GM19238 (cell line): ENCODE data around the gene PALMD.

Source experiments
- DNase-seq: peaks from one replicate; pipeline ENCODE4 v3.0.0; 2011; ENCODE audit warnings: low spot score; ENCODE audit not compliant: insufficient read length

The PALMD gene

DNA sequence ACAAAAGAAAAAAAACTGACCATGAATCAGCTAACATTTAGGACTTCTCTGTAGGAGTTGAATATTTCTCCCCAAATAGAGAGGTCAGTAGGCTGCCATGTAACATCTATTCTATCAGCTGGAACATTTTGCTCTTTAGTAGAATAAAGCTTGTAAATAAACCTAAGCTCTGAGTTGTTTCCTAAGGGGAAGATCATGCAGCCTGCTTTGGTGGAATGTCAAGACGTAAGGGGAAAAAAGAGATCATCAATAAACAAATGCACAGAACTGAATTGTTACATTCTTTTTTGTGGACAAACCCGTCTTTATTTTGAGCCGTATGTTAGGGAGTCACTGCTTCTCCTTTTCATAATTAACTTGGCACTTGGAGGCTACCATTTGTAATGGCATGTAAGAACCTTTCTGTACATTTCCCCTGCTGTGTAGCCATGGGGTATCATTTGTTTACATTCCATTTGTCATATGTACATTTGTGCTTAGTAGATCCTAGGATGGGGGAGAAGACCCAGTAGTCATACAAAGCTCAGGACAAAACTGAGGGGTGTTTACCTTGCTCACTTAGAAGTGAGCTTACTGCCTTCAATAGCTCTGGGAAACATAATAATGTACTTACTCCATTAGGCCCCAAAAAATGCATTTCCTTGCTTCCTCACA, 10.8 kb upstream of the PALMD start:
- DNase-seq, result no peak

GRCh38 chr1:99635664-99636063, 10.2 kb upstream of the PALMD start:
- no peak for DNase-seq

- DNase-seq, result no peak
Measured at GRCh38 chr1:99636647-99637175, 9.2 kb upstream of the PALMD start.

GRCh38 chr1:99638853-99639252, 7.1 kb upstream of the PALMD start:
- DNase-seq, result no peak

- DNase-seq, result no peak
Measured at GRCh38 chr1:99639408-99639807, 6.5 kb upstream of the PALMD start.

DNA sequence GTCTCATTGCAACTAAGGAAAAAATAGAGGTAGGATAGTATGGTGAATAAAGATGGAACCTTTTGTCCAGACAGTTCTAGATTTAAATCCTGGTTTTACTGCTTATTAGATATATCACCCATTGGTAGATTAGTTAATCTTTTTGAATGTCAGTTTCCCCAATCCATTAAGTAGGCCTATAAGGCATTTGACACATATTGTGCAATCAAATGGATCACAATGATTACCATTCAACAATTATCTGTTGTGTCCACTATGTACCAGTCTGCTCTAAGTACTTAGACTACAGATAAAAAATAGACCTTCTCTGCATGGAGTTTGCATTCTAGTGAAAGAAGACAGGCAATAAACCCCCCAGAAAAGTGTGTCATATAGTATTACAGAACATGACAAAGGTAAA, 6.0 kb upstream of the PALMD start:
- DNase-seq, result no peak

- no peak for DNase-seq
Measured at GRCh38 chr1:99640672-99641071, 5.2 kb upstream of the PALMD start.

- no peak for DNase-seq
Measured at GRCh38 chr1:99641558-99641957, 4.4 kb upstream of the PALMD start.

DNA sequence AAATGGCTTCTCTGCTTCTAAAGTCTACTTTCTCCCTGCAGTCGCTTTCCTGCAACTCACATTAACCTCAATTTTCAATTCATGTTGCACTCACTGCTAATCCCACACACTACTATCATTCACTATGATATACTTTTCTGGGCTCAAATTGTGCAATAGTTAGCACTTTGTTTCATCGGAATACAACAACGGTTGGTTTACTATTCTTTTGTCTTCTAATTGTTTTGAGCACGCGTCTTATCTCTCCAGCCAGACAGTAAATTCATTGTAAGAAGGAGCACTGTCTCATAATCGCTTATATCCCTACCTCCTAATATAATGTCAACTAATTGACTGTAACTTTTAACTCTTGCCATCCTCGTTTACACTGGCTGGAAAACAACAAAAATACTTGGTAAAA, 3.9 kb upstream of the PALMD start:
- no peak for DNase-seq

GRCh38 chr1:99643021-99643779, 2.7 kb upstream of the PALMD start:
- DNase-seq, result no peak

- no peak for DNase-seq
Measured at GRCh38 chr1:99644279-99645004, 1.5 kb upstream of the PALMD start.

DNA sequence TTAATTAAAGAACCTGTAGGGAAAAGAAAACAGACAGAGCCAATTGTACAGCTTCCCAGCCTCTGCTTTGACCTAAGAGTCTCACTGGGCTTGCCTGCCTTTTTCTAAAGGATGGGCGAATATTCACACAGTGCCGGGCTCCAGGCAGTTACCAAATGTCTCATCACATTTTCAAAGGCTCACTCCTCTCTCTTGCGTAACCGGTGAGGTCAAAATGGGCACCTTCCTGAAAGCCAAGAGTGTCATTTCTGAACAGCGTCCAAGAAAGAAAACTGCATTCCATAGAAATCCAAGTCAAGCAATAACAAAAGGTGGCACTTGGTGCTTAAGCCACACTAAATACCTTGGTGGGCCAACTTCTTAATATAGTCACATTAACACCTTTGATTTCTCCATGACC, 710 bp upstream of the PALMD start:
- no peak for DNase-seq

DNA sequence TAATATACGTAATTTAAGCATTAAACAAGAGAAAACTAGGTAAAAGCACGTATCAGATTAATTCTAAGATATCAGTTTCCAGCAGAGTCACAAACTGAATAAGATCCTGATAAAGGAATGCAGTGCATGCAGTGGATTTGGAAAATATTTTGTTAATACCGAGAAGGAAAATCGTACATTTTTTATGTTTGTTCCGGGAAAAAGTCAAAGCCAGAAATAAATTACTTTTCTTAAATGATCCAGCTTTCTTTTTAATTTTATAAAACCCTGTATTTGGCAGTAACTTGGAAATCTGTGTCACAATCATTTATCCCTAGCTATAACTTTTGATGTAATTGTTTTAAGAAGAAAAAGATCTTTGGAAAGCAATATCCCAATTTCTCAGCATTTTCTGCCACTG, 955 bp downstream of the PALMD start:
- DNase-seq, result no peak

DNA sequence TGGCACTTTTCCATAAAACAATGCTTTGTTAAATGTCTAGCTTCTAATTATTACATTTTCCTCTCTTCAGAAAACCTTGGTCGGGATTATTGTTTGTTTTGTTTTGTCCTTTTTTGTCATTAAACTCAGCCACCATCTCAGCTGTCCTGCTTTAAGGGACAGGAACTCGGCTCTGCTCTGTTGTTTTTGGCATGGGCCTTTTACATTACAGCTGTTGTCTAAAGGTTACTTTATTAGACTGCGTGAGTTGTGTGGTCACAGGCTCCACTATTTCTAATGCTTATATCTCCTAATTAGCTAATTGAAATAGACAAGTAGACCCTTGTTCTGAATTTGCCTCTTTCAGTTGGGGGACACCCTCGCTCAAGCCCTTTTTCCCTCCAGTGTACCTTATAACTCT, 1.6 kb downstream of the PALMD start:
- no peak for DNase-seq

DNA sequence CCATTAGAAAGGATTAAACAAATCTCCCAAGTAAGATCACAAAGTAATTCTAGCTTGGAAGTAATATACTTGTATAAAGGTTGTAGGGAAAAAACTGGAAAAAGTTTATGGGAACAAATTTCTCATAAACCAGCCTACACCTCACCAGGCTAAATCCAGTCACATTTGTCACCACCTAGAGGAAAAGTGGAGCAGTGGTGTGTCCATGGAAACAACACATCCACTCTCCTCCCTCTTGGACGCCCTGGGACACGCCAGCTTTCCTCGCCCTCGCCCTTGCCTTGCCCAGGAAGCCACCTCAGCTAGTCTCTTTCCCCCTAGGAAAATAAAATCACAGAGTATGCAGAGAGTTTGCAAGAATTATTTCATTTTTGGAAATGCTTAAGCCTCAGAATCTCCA, 2.2 kb downstream of the PALMD start:
- DNase-seq, result no peak

DNA sequence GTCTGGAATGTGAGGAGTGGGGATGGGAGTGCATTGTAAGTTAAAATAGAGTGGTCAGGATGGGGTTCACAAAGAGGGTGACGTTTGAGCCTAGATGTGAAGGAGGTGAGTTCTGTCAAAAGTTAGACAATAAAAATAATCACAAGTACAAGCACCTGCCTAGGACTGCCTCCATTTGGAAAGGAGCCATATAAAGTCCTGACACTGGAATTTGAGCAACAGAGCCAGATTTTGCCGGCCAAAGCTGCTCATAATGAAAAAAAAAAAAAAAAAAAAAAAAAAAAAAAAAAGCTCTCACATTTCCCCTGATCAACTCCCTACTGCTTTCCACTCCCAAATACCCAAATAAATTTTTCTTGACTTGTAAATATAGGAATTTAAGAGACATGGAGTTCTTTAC, 4.1 kb downstream of the PALMD start:
- no peak for DNase-seq

DNA sequence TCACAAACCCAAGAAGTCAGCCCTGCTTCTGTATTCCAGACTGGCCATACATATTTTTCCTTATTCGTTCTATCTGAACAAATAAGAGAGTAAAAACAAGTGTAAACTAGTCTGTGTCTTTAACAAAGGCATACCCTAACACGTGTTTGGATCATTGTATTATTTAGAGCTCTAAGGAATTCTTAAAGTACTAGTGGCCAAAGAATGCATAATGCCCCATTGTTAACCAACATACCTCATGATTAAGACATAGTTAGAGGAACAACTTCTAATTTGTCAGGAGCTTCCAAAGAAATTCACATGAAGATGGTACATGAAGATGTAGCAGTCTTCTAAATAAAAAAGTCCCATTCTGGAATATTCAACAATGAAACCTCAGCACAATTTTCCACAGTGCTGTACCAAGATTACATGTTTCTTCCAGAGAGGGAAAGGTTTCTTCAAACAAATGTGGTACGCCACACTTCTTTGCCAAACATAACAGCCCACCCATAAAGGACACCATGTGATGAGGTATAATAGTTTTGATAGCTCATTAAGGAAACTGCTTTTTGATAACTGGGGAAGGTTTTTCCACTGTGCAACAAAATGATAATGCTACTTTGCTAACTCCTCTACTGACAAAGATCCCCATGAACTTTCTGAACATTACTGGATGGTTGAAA, 5.0 kb downstream of the PALMD start:
- no peak for DNase-seq

GRCh38 chr1:99652881-99653281, 7.0 kb downstream of the PALMD start:
- DNase-seq, result no peak

- DNase-seq, result no peak
Measured at GRCh38 chr1:99655376-99655775, 9.5 kb downstream of the PALMD start.

DNA sequence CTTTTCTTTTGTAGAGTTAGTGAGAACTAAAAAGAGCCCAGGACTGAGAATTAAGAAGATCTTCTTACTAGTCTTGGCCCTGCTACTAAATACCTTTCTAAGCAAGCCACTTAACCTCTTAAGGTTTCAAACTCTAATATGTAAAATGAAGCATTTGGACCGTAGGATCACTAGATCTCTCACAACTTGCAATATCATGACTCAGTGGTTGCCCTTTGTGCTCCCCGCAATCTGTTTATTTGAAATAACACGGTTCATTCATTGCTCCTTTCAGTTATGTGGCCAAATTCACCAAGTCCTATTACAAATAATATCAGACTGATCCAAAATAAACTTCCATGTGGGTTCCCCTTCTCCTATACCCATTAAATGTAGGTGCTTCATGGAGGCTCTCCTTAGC, 10.8 kb downstream of the PALMD start:
- no peak for DNase-seq

DNA sequence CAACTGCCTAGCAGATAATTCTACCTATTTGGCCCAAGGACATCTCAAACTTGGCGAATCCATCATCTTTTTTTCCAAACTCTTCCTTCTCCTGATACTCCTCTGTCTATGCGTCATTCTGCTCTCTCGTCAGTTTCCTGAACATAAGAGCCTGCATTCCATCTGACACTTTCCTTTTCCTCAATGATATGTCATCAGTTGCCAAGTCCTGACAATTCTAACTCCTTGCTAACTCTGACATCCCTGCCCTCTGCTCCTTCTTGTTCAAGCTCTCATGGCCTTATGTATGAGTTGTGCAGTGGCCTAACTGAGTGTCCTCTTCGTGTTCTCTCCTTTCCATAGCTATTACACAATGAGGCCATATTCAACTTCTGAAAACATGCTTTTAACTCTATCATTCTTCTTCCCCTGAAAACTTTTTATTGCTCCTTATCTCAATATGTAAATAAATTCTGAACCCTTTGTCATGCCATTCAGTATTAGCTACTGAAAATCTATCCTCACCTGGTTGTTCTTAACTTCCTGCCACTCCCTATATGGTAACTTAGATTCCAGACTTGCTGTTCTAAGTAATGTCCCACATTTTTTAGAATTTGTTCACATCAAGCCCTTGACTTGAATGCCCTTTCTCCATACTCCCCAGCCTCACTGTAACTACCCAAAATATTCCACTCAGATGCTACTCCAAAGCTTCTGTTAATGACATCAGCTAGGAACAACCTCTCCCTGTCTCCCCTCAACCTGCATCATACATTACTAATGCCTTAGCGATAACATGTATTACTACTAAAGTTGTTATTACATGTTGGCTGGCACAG, 11.5 kb downstream of the PALMD start:
- no peak for DNase-seq
